Cardiac fibroblast (primary cell): Measurements from ENCODE around the gene DNASE1L2.

Source experiments
- DNase-seq, 2 donors: peaks; one replicate each; pipeline versions ENCODE4 v3.0.0 to v3.0.0-alpha.2; 2010; ENCODE audit warnings: low read depth in 2 of 2
- H3K4me3 ChIP-seq, 2 donors: replicated peaks in 1 of 2; 1 replicate in 1 of 2; 2 replicates in 1 of 2; pipeline ENCODE4 v1.5.1; 2011; ENCODE audit warnings: low read depth in 2 of 2, low read length in 2 of 2, mild to moderate bottlenecking in 2 of 2, moderate library complexity in 1 of 2
- TF ChIP-seq, protein P1 (sequence below): IDR thresholded peaks from one replicate; pipeline ENCODE4 v1.5.1; 2011; ENCODE audit warnings: low read depth, mild to moderate bottlenecking, low read length, inconsistent platforms

DNASE1L2 gene

GRCh38 chr16:2273484-2273883 is 37.2 kb downstream of the DNASE1L2 start:
- no peak for DNase-seq
- TF ChIP-seq, protein P1, sequence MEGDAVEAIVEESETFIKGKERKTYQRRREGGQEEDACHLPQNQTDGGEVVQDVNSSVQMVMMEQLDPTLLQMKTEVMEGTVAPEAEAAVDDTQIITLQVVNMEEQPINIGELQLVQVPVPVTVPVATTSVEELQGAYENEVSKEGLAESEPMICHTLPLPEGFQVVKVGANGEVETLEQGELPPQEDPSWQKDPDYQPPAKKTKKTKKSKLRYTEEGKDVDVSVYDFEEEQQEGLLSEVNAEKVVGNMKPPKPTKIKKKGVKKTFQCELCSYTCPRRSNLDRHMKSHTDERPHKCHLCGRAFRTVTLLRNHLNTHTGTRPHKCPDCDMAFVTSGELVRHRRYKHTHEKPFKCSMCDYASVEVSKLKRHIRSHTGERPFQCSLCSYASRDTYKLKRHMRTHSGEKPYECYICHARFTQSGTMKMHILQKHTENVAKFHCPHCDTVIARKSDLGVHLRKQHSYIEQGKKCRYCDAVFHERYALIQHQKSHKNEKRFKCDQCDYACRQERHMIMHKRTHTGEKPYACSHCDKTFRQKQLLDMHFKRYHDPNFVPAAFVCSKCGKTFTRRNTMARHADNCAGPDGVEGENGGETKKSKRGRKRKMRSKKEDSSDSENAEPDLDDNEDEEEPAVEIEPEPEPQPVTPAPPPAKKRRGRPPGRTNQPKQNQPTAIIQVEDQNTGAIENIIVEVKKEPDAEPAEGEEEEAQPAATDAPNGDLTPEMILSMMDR = no peak
- H3K4me3 ChIP-seq = no peak overlapping the region

DNA sequence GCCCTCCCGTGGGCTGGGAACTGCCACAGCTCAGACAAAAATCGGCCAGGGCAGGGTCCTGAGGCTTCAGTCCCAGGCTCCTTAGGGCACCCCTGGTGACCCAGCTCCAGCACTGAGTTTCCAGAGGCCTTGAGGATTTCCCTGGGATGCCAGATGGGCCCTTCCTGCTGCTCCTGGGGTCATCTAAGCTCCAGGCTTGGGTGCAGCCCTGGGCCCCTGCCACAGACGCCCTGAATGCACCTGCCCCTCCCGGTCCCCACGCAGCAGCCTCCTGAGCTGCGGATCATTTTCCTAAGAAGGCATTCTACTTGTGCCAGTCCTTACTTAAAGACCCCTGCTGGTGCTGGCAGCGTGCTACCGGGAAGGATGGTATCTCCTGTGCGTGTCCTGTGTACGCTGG is 37.7 kb downstream of the DNASE1L2 start:
- H3K4me3 ChIP-seq = no peak overlapping the region
- no peak for DNase-seq
- TF ChIP-seq, protein P1 = no peak

DNA sequence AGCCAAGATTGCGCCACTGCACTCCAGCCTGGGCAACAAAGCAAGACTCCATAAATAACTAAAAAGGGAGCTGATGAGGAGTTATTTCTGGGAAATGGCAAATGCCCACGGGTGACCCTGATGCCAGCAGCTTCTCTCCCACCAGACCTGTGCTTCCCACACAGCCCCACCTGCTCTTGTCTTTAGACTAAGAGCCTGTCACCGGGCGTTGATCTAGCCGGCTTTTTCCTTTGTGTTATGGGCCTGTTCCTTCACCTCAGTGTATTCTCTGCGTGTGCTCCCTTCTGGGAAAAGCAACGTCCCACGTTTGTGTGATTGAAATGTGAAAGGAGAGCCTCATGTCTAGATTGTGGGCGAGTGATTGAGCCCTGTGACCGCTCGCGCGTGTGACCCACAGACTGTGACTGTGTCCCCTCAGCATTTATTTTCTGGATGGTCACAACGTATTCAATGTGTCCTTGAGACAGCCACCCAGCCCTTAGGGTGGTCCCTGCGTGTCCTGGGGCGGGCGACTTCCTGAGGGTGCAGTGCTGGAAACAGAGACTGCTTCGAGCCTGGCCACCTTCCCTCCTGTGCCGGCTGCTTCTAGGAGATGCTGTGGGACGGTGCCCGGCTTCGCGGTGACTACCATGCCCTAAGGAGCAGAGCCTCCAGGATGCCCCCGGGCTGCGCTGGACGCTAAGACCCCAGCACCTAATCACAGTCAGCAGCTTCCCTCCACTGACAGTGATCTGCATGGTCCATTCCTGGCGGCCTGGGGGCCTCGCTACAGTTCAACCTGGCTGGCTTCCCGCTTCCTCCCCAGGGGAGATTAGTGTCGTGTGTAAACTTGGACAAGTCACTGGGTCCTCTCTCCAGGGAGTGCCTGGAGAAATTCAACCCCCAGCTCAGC is 39.5 kb downstream of the DNASE1L2 start:
- TF ChIP-seq, protein P1 = no peak

GRCh38 chr16:2276368-2277195 is 40.3 kb downstream of the DNASE1L2 start:
- no peak for DNase-seq
- TF ChIP-seq, protein P1 = no peak
- H3K4me3 ChIP-seq = no peak overlapping the region

More for the DNA sequence above, 39.5 kb downstream of the DNASE1L2 start:
- DNase-seq = no peak
- no peak overlapping the region for H3K4me3 ChIP-seq

DNA sequence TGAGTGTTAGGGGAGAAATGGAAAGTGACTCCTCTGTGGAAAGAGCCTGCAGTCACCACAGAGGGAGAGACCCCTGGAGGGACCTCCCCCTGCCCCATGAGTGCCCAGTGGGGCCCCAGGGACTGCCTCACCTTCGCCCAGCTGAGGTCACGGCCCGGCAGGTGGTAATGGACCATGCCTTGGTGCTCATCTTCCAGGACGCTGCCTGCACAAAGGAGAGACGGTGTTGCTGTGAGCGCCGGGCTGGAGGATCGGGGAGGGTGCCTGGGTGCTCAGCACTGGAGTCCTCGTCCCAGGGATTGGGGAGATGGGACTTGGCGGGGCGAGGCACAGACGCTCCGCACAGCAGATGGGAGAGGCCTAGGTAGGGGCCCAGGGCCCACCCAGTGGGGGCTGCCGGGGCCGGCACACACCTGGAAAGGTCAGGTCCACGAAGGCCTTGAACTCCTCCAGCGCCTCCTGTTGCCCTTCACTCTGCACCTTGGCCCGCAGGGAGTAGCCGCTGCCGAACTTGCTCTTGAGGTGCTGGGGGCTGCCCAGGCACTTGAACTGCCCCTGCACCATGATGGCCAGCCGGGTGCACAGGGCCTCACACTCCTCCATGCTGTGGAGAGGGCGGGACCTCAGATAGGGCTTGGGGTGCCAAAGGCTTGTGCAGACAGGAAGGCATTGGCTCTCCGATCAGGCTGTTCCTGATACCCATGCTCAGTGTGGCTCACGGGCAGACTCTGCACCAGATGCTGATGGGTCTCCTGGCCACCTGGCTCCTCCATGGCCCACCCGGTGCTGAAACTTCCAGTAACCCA is 41.4 kb downstream of the DNASE1L2 start:
- TF ChIP-seq, protein P1 = no peak
- H3K4me3 ChIP-seq = no peak overlapping the region
- no peak for DNase-seq

DNA sequence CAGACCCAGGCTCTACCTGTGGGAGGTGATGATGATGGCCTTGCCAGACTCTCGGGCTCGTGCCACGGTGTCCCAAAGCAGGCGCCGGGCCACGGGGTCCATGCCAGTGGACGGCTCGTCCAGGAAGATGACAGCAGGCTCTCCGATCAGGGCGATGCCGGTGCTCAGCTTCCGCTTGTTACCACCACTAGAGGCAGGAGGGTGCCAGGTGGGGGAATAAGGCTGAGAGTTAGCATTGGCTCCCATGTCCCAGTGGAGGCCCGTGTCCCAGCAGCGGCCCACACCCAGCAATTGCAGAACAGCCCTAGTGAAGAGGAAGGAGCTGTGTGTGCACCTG is 42.0 kb downstream of the DNASE1L2 start:
- no peak overlapping the region for H3K4me3 ChIP-seq
- TF ChIP-seq, protein P1 = no peak
- no peak for DNase-seq
